CD4-positive, CD25-positive, alpha-beta regulatory T cell (primary cell): ENCODE data around the gene ALPL. TPM values are rescaled to one million over a fixed set of nuclear protein-coding genes. Genes with fewer than 3 reads are reported as not detected.

Experiments
- ATAC-seq, 2 donors: fragments of 150-1000 bp; cut with Tn5 transposase; one replicate each; pipeline ENCODE4 v1.10.0; 2021; ENCODE audit warnings: low read depth in 2 of 2, moderate number of reproducible peaks in 2 of 2, moderate library complexity in 1 of 2
- DNase-seq, 3 donors: peaks; one replicate each; pipeline versions ENCODE4 v3.0.0 to v3.0.0-alpha.2; 2012 to 2022; ENCODE audit warnings: mixed read lengths in 1 of 3
- H3K27ac ChIP-seq: one replicate; pipeline ENCODE4 v1.7.0; 2013; ENCODE audit warnings: mild to moderate bottlenecking, low read length; ENCODE audit not compliant: insufficient read depth, poor library complexity, severe bottlenecking
- H3K27me3 ChIP-seq: one replicate; pipeline ENCODE4 v1.7.0; 2013; ENCODE audit warnings: low read length; ENCODE audit not compliant: control insufficient read depth, insufficient read depth
- H3K36me3 ChIP-seq: one replicate; pipeline ENCODE4 v1.7.0; 2013; ENCODE audit warnings: mild to moderate bottlenecking, low read length, moderate library complexity; ENCODE audit not compliant: control insufficient read depth, insufficient read depth
- H3K4me1 ChIP-seq: 2 replicates; pipeline ENCODE4 v1.7.0; 2013; ENCODE audit warnings: mild to moderate bottlenecking, low read length; ENCODE audit not compliant: insufficient read depth, control insufficient read depth, poor library complexity, severe bottlenecking
- H3K4me3 ChIP-seq: one replicate; pipeline ENCODE4 v1.7.0; 2013; ENCODE audit warnings: low read depth, mild to moderate bottlenecking, low read length, moderate library complexity
- H3K9me3 ChIP-seq, 2 experiments: 1 replicate in 1 of 2; 2 replicates in 1 of 2; pipeline ENCODE4 v1.7.0; 2013; ENCODE audit warnings: low read length in 2 of 2, mild to moderate bottlenecking in 1 of 2, moderate library complexity in 1 of 2; ENCODE audit not compliant: control insufficient read depth in 2 of 2
- H3K27ac Mint-ChIP-seq, 3 donors: one replicate each; pipeline ENCODE4 v1.8.0; 2020 to 2022; ENCODE audit warnings: mild to moderate bottlenecking in 3 of 3, mixed read lengths in 3 of 3, moderate library complexity in 2 of 3
- H3K27me3 Mint-ChIP-seq: one replicate; pipeline ENCODE4 v1.8.0; 2022; ENCODE audit warnings: mild to moderate bottlenecking, mixed read lengths
- H3K36me3 Mint-ChIP-seq: one replicate; pipeline ENCODE4 v1.8.0; 2020; ENCODE audit warnings: mixed read lengths
- H3K4me1 Mint-ChIP-seq, 4 donors: one replicate each; pipeline ENCODE4 v1.8.0; 2020 to 2022; ENCODE audit warnings: mixed read lengths in 4 of 4, mild to moderate bottlenecking in 1 of 4
- H3K4me3 Mint-ChIP-seq, 4 donors: one replicate each; pipeline ENCODE4 v1.8.0; 2020 to 2022; ENCODE audit warnings: mild to moderate bottlenecking in 4 of 4, mixed read lengths in 4 of 4, moderate library complexity in 3 of 4
- H3K9me3 Mint-ChIP-seq, 7 donors: one replicate each; pipeline ENCODE4 v1.8.0; 2020 to 2022; ENCODE audit warnings: mixed read lengths in 7 of 7, mild to moderate bottlenecking in 3 of 7, moderate library complexity in 2 of 7
- polyA plus RNA-seq, 4 donors: library from polyadenylated mRNA; unstranded; fragments of 300-500 nt; fragmentation: Illumina TruSeq; gene quantifications; one replicate each; pipeline ENCODE4 v1.2.3, GENCODE V29; 2021
- total RNA-seq: library from RNA; stranded (reverse); gene quantifications from one replicate; pipeline ENCODE4 v1.2.3, GENCODE V29; 2022

The ALPL gene
- total and polyA plus RNA-seq, 5 donors from 2014 or later: not detected

DNA sequence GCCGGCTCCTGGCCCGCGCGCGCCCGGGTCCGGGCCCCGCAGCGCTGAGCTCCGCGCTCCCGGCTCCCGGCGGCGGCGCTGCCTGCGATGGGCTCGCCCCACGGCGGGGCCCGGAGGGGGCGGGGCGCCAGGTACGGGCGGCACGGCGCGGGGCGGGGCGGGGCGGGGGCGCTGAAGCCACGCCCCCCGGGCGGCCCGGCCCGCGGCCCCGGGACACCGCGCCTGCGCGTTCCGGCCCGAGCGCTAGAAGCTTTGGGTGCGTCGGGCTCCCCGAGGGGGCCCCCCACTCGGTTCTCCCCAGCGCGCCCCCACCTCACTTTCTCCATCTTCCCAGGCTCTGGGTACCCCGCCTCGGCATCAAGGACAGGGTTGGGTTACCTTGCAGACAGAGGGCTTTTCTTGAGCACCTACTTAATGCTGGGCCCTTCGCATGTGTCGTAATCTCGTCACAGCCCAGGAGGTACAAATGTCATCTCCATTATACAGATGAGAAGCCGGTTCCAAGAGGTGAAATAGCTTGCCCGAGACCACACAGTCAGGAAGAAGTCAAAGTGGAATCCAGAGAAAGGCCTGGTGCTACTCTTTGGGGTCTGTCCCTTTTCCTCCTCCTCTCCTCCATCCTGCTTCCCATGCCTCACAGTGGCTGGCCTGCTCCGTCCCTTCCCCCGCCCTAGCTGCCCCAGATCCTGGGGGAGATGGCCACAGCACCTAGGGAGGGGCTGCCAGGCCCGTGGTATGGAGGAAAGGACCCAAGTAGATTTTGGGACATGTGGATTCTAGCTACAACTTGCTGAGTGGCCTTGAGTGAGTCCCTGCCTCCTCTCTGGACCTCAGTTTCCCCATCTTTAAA, 113.5 kb downstream of the ALPL start:
- H3K9me3 Mint-ChIP-seq: peaks cover 0 to 2% (median 0%) of the 10 kb centered on the region in 7 donors
- H3K27ac ChIP-seq: no peak overlapping the region
- H3K4me1 ChIP-seq: no peaks in the 10 kb centered on the region
- H3K27me3 ChIP-seq: peaks cover 2% of the 10 kb centered on the region
- H3K27me3 Mint-ChIP-seq: peaks cover 21% of the 10 kb centered on the region
- H3K27ac Mint-ChIP-seq: no peak overlapping the region
- no peaks in the 10 kb centered on the region for H3K36me3 ChIP-seq
- ATAC-seq (peak in 1 of 2 donors; percentile 45), DNase-seq (peak in 2 of 3 donors; percentile 10 to 30)
- H3K9me3 ChIP-seq: no peaks in the 10 kb centered on the region
- H3K4me3 ChIP-seq: no peak overlapping the region
- H3K36me3 Mint-ChIP-seq: no peaks in the 10 kb centered on the region
- H3K4me1 Mint-ChIP-seq: peaks cover 0 to 7% (median 2%) of the 10 kb centered on the region in 4 donors
- H3K4me3 Mint-ChIP-seq: peak overlapping the region in 3 of 4 donors; percentile 72 to 86 (median 74)

DNA sequence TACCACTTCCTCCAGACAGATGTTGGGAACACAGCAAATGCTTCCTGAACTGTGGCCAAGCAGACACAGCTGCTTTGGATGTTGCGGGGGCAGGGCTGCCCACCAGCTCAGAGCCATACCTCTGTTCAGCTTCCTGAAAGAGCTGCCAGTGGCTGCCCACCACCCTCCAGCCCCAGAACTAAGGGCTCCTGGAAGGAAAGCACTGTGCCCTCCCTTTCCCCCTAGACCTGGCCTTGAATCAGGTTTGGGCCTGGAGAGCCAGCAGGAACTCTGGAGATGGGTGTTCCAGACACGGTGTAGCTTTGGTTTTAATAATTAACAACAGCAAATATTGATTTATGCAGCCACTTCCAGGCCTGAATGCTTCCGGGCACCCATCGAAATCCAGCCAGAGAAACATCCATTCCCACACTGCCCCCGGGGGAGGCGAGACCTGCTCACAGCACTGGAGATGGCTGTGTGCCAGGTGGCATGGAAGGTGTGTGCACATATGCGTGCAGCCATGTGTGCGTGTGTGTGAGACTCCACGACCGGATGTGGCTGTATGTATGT, 114.3 kb downstream of the ALPL start:
- H3K4me3 Mint-ChIP-seq: no peak overlapping the region

DNA sequence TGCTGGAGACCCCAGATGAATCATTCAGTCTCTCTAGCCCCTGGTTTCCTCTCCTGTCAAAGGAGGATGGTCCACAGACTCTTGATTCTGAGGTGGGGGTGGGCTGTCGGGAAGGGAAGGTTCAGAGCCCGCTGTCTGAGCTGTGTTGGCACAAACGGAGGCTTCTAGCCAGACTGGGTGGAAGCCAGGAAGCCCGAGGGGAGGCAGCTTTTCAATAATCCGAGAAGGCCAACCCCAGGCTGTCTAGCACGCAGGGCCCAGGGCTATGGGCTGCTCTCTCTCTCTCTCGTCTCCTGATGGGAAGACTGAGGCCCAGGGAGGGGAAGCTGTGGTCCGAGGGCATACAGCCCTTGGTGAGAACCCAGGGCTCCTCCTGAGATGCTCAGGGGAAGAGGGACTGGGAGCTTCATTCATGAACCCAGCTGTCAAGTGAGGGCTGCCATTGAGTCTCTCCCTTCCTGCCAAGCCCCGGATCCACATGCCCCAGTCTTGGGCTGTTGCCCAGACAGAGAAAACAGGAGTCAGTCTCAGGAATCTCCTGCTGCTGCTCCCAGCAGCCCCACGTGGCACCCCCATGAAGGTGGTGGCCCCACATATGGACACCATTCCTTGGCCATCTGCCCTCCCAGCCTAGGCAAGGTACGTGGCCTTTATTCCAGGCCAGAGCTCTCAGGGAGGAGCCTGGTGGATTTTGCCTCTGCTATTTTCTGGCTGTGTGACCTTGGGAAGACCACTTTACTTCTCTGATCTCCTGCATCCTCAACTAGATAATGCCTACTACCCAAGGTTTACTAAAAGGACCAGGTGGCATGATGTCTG, 115.6 kb downstream of the ALPL start:
- Histone ChIP-seq H3K4me3 (no peak overlapping the region), H3K9me3 (no peaks in the 10 kb centered on the region), H3K27ac (no peak overlapping the region), H3K36me3 (no peaks in the 10 kb centered on the region), H3K27me3 (peaks cover 2% of the 10 kb centered on the region), H3K4me1 (no peaks in the 10 kb centered on the region)
- DNase-seq: no peak
- Mint-ChIP-seq H3K36me3 (no peaks in the 10 kb centered on the region), H3K4me1 (peaks cover 0 to 7% (median 2%) of the 10 kb centered on the region in 4 donors), H3K27me3 (peaks cover 15% of the 10 kb centered on the region), H3K9me3 (peaks cover 0 to 2% (median 0%) of the 10 kb centered on the region in 7 donors), H3K27ac (no peak overlapping the region), H3K4me3 (no peak overlapping the region)
- no peak for ATAC-seq

More for the DNA sequence above, 114.3 kb downstream of the ALPL start:
- H3K9me3 Mint-ChIP-seq: peaks cover 0 to 2% (median 0%) of the 10 kb centered on the region in 7 donors
- no peaks in the 10 kb centered on the region for H3K36me3 ChIP-seq
- no peaks in the 10 kb centered on the region for H3K4me1 ChIP-seq
- DNase-seq (no peak), ATAC-seq (no peak)
- peaks cover 2% of the 10 kb centered on the region for H3K27me3 ChIP-seq
- H3K4me1 Mint-ChIP-seq: peaks cover 0 to 7% (median 2%) of the 10 kb centered on the region in 4 donors
- H3K27ac Mint-ChIP-seq: peak overlapping the region in 1 of 3 donors; percentile 5
- H3K4me3 ChIP-seq: no peak overlapping the region
- no peaks in the 10 kb centered on the region for H3K9me3 ChIP-seq
- H3K27ac ChIP-seq: no peak overlapping the region
- H3K36me3 Mint-ChIP-seq: no peaks in the 10 kb centered on the region
- H3K27me3 Mint-ChIP-seq: peaks cover 17% of the 10 kb centered on the region

DNA sequence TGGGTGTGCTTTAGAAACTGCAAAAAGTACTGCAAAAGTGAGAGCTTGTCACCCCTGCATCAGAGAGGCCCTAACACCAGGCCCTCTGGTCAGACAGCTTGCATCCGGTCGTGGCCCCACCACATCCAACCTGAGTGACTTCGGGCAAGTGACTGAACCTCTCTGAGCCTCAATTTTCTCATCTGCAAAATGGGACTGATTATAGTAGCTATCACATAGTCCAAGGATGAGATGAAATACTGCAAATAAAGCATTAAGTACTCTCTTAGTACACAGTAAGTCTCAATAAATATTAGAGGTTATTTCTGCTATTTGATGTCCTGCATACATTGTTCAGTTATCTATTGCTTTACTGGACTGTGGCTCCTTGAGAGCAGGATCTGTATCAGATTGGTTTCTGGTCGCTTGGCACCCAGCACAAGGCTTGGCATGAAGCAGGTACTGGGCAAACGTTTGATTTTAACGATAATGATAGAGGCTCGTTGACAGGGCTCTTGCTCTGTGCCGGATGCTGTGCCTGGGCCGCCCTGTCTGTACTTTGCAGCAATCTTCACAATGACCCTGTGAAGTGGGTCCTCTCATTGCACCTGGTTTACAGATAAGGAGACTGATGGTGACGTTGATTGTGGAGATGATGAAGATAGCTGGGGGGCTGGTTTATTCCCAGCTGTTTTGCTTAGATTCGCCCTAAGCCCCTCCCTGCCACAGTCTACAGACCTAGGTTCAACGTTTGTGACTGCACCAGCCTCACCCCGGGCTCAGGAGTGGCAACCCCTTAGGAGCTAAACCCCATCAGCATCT, 116.4 kb downstream of the ALPL start:
- peaks cover 2% of the 10 kb centered on the region for H3K27me3 ChIP-seq
- no peak overlapping the region for H3K27ac ChIP-seq
- H3K36me3 ChIP-seq: no peaks in the 10 kb centered on the region
- H3K9me3 Mint-ChIP-seq: peaks cover 0 to 2% (median 0%) of the 10 kb centered on the region in 7 donors
- no peaks in the 10 kb centered on the region for H3K9me3 ChIP-seq
- DNase-seq (no peak), ATAC-seq (no peak)
- no peaks in the 10 kb centered on the region for H3K36me3 Mint-ChIP-seq
- H3K4me3 ChIP-seq: no peak overlapping the region
- H3K27ac Mint-ChIP-seq: no peak overlapping the region
- H3K4me3 Mint-ChIP-seq: no peak overlapping the region
- H3K4me1 ChIP-seq: no peaks in the 10 kb centered on the region
- peaks cover 0 to 7% (median 2%) of the 10 kb centered on the region in 4 donors for H3K4me1 Mint-ChIP-seq
- H3K27me3 Mint-ChIP-seq: peaks cover 20% of the 10 kb centered on the region

DNA sequence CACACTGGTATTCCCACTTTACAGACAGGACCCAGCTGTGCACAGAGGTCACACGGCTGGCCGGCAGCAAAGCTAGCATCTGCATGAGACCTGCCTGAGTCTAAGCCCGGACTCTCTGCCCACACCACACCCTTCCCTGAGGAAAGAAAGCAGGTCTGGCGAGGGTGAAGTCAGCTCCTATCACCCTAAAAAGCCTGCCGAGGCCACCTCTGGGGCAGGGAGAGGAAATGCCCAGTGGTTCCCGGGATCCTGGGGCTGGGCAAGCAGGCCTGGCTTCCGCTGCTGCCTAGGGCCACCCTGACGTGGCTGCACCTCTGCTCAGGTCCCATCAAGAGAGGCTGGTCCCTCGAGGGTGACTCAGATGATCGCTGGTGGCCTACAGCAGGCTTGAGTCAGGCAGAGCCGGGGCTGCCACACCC, 117.7 kb downstream of the ALPL start:
- H3K4me3 ChIP-seq: no peak overlapping the region
- H3K9me3 Mint-ChIP-seq: peaks cover 0 to 2% (median 0%) of the 10 kb centered on the region in 7 donors
- H3K27me3 ChIP-seq: no peaks in the 10 kb centered on the region
- H3K27me3 Mint-ChIP-seq: peaks cover 20% of the 10 kb centered on the region
- no peak overlapping the region for H3K27ac Mint-ChIP-seq
- H3K4me1 Mint-ChIP-seq: peaks cover 0 to 2% (median under 1%) of the 10 kb centered on the region in 4 donors
- ATAC-seq: no peak
- no peaks in the 10 kb centered on the region for H3K9me3 ChIP-seq
- DNase-seq: no peak
- no peak overlapping the region for H3K27ac ChIP-seq
- no peaks in the 10 kb centered on the region for H3K36me3 ChIP-seq
- no peaks in the 10 kb centered on the region for H3K36me3 Mint-ChIP-seq
- no peaks in the 10 kb centered on the region for H3K4me1 ChIP-seq
- H3K4me3 Mint-ChIP-seq: no peak overlapping the region

Other genes with a start within 250 kb of the ALPL start
- gene ECE1, start 219.0 kb upstream of the ALPL start, total RNA-seq: 140 TPM
- 10 to 100 TPM; 25.7 to 32.3 (median 27.7) TPM for gene ECE1, start 219.0 kb upstream of the ALPL start, polyA plus RNA-seq
- 2.9 TPM for gene NBPF3, start 69.3 kb upstream of the ALPL start, total RNA-seq
- 1 to 10 TPM; 1.2 to 2.7 (median 2.0) TPM for gene NBPF3, start 69.3 kb upstream of the ALPL start, polyA plus RNA-seq
- 0.84 TPM for gene RAP1GAP, start 159.9 kb downstream of the ALPL start, total RNA-seq
- gene RAP1GAP, start 159.9 kb downstream of the ALPL start, polyA plus RNA-seq: not detected